Measurements from ENCODE around the gene STAT3. TPM values are rescaled to one million over a fixed set of nuclear protein-coding genes. Genes with fewer than 3 reads are reported as not detected.

Gene STAT3
- total RNA-seq, 2 experiments from 2014 or later = 14.8 to 28.7 TPM

GRCh38 chr17:42309142-42309541 lies 79.1 kb downstream of the STAT3 start:
- CTCF ChIA-PET (ENCODE audit: unreplicated experiment) = no interaction called here
- TF ChIP-seq EZH2phosphoT487 (IDR thresholded peaks at IDR 0.05; ENCODE audit: borderline replicate concordance, low read depth, low read length) = no peak
- TF ChIP-seq CTCF (conservative IDR thresholded peaks at IDR 0.05; ENCODE audit: low read length) = no peak

GRCh38 chr17:42308446-42308845 lies 79.8 kb downstream of the STAT3 start:
- POLR2A ChIA-PET = no interaction called here
- Histone ChIP-seq H3K79me2 (ENCODE audit: insufficient read depth, low read depth, low read length) (no peaks in the 10 kb centered on the region), H3K27ac (ENCODE audit: low read depth, low read length, poor library complexity, severe bottlenecking) (no peak overlapping the region), H3K4me3 (ENCODE audit: low read depth, low read length, poor library complexity, severe bottlenecking) (no peak overlapping the region), H3K9me2 (ENCODE audit: insufficient read depth, low read length) (no peaks in the 10 kb centered on the region), H3K4me2 (ENCODE audit: low read length) (no peak overlapping the region), H3K4me1 (ENCODE audit: insufficient read depth, low read length, poor library complexity, severe bottlenecking) (peaks cover 14% of the 10 kb centered on the region), H3K9me3 (ENCODE audit: low read length) (no peaks in the 10 kb centered on the region), H4K20me1 (ENCODE audit: insufficient read depth, low read length) (no peaks in the 10 kb centered on the region), H2AFZ (ENCODE audit: low read length) (no peak overlapping the region), H3K36me3 (ENCODE audit: insufficient read depth, low read length) (no peaks in the 10 kb centered on the region)
- CTCF ChIA-PET (ENCODE audit: unreplicated experiment) = no interaction called here
- DNase-seq (ENCODE audit: low spot score) = no peak
- intact Hi-C loops (cut with micrococcal nuclease; ENCODE audit: unreplicated experiment) = no loop called here
- BruUV-seq (replicated peaks) = no TSS peak
- TF ChIP-seq EZH2phosphoT487 (IDR thresholded peaks at IDR 0.05; ENCODE audit: borderline replicate concordance, low read depth, low read length) = no peak
- TF ChIP-seq CTCF (conservative IDR thresholded peaks at IDR 0.05; ENCODE audit: low read length) = no peak

More at GRCh38 chr17:42309142-42309541, 79.1 kb downstream of the STAT3 start:
- intact Hi-C loops (cut with micrococcal nuclease; ENCODE audit: unreplicated experiment) = no loop called here
- H3K4me3 ChIP-seq (ENCODE audit: low read depth, low read length, poor library complexity, severe bottlenecking) = no peak overlapping the region
- BruUV-seq (replicated peaks) = no TSS peak
- no peak overlapping the region for H2AFZ ChIP-seq (ENCODE audit: low read length)
- H3K4me2 ChIP-seq (ENCODE audit: low read length) = no peak overlapping the region
- no peaks in the 10 kb centered on the region for H3K36me3 ChIP-seq (ENCODE audit: insufficient read depth, low read length)
- H3K79me2 ChIP-seq (ENCODE audit: insufficient read depth, low read depth, low read length) = no peaks in the 10 kb centered on the region
- H3K27ac ChIP-seq (ENCODE audit: low read depth, low read length, poor library complexity, severe bottlenecking) = no peak overlapping the region
- no peaks in the 10 kb centered on the region for H3K9me3 ChIP-seq (ENCODE audit: low read length)
- H3K9me2 ChIP-seq (ENCODE audit: insufficient read depth, low read length) = no peaks in the 10 kb centered on the region
- H3K4me1 ChIP-seq (ENCODE audit: insufficient read depth, low read length, poor library complexity, severe bottlenecking) = peaks cover 14% of the 10 kb centered on the region
- no peaks in the 10 kb centered on the region for H4K20me1 ChIP-seq (ENCODE audit: insufficient read depth, low read length)
- POLR2A ChIA-PET = no interaction called here
- no peak for DNase-seq (ENCODE audit: low spot score)

GRCh38 chr17:42307362-42307927 lies 80.8 kb downstream of the STAT3 start:
- ChIA-PET POLR2A (no interaction called here), CTCF (ENCODE audit: unreplicated experiment) (no interaction called here)
- no peak overlapping the region for H3K4me3 ChIP-seq (ENCODE audit: low read depth, low read length, poor library complexity, severe bottlenecking)
- no peaks in the 10 kb centered on the region for H3K79me2 ChIP-seq (ENCODE audit: insufficient read depth, low read depth, low read length)
- no peak for DNase-seq (ENCODE audit: low spot score)
- H3K27ac ChIP-seq (ENCODE audit: low read depth, low read length, poor library complexity, severe bottlenecking) = no peak overlapping the region
- no peak overlapping the region for H3K4me2 ChIP-seq (ENCODE audit: low read length)
- no peak for TF ChIP-seq EZH2phosphoT487 (IDR thresholded peaks at IDR 0.05; ENCODE audit: borderline replicate concordance, low read depth, low read length)
- no peak for TF ChIP-seq CTCF (conservative IDR thresholded peaks at IDR 0.05; ENCODE audit: low read length)
- H3K36me3 ChIP-seq (ENCODE audit: insufficient read depth, low read length) = no peaks in the 10 kb centered on the region
- H3K9me2 ChIP-seq (ENCODE audit: insufficient read depth, low read length) = no peaks in the 10 kb centered on the region
- no peak overlapping the region for H2AFZ ChIP-seq (ENCODE audit: low read length)
- H3K4me1 ChIP-seq (ENCODE audit: insufficient read depth, low read length, poor library complexity, severe bottlenecking) = peaks cover 7% of the 10 kb centered on the region
- BruUV-seq (replicated peaks) = no TSS peak
- H3K9me3 ChIP-seq (ENCODE audit: low read length) = no peaks in the 10 kb centered on the region
- intact Hi-C loops (cut with micrococcal nuclease; ENCODE audit: unreplicated experiment) = no loop called here
- H4K20me1 ChIP-seq (ENCODE audit: insufficient read depth, low read length) = no peaks in the 10 kb centered on the region
